Neural progenitor cell (in vitro differentiated cells): ENCODE data around the gene TRIM63. TPM values are rescaled to one million over a fixed set of nuclear protein-coding genes. Genes with fewer than 3 reads are reported as not detected.

Experiments used
- DNase-seq: peaks from one replicate; pipeline ENCODE4 v3.0.0-alpha.2; 2016; ENCODE audit warnings: low spot score
- H2AFZ ChIP-seq: fragments of 200-600 bp; sonication (generic); replicated peaks from 2 replicates; pipeline ENCODE4 v1.6.1; 2016; ENCODE audit warnings: antibody characterized with exemption
- H3F3A ChIP-seq: fragments of 200-600 bp; sonication (generic); 2 replicates; pipeline ENCODE4 v1.6.1; 2016; ENCODE audit warnings: antibody characterized with exemption, low read depth
- H3K27ac ChIP-seq: fragments of 200-600 bp; sonication (generic); 2 replicates; pipeline ENCODE4 v1.5.1; 2016; ENCODE audit warnings: mild to moderate bottlenecking
- H3K27me3 ChIP-seq: fragments of 200-600 bp; sonication (generic); 2 replicates; pipeline ENCODE4 v1.6.1; 2016; ENCODE audit warnings: mild to moderate bottlenecking, moderate library complexity
- H3K36me3 ChIP-seq: fragments of 200-600 bp; sonication (generic); 2 replicates; pipeline ENCODE4 v1.5.1; 2016
- H3K4me1 ChIP-seq: fragments of 200-600 bp; sonication (generic); 2 replicates; pipeline ENCODE4 v1.6.1; 2016; ENCODE audit warnings: mixed run types
- H3K4me2 ChIP-seq: fragments of 200-600 bp; sonication (generic); 2 replicates; pipeline ENCODE4 v1.6.1; 2016
- H3K4me3 ChIP-seq: fragments of 200-600 bp; sonication (generic); 2 replicates; pipeline ENCODE4 v1.5.1; 2016
- H3K79me2 ChIP-seq: fragments of 200-600 bp; sonication (generic); 2 replicates; pipeline ENCODE4 v1.6.1; 2016; ENCODE audit warnings: low read depth
- H3K9ac ChIP-seq: fragments of 200-600 bp; sonication (generic); 2 replicates; pipeline ENCODE4 v1.6.1; 2016
- H3K9me3 ChIP-seq: fragments of 200-600 bp; sonication (generic); 2 replicates; pipeline ENCODE4 v1.5.1; 2016; ENCODE audit warnings: low read depth
- H4K20me1 ChIP-seq: fragments of 200-600 bp; sonication (generic); 2 replicates; pipeline ENCODE4 v1.6.1; 2016; ENCODE audit warnings: low read depth
- H3K27ac Mint-ChIP-seq: 3 replicates; pipeline ENCODE4 v1.8.0; 2021; ENCODE audit warnings: mixed read lengths
- H3K27me3 Mint-ChIP-seq: 2 replicates; pipeline ENCODE4 v1.8.0; 2022; ENCODE audit warnings: low read depth, mild to moderate bottlenecking, inconsistent platforms, moderate library complexity, mixed read lengths; ENCODE audit not compliant: insufficient read depth
- H3K36me3 Mint-ChIP-seq: 3 replicates; pipeline ENCODE4 v1.8.0; 2021; ENCODE audit warnings: mixed read lengths
- H3K4me1 Mint-ChIP-seq: 3 replicates; pipeline ENCODE4 v1.8.0; 2021; ENCODE audit warnings: mixed read lengths
- H3K4me3 Mint-ChIP-seq: 3 replicates; pipeline ENCODE4 v1.8.0; 2021; ENCODE audit warnings: mild to moderate bottlenecking, moderate library complexity, mixed read lengths
- H3K9me3 Mint-ChIP-seq: 3 replicates; pipeline ENCODE4 v1.8.0; 2020; ENCODE audit warnings: mixed read lengths
- EZH2 ChIP-seq: fragments of 200-600 bp; sonication (generic); IDR thresholded peaks from 2 replicates; pipeline ENCODE4 v1.6.1; 2017; ENCODE audit warnings: antibody characterized with exemption, mild to moderate bottlenecking, moderate library complexity
- EZH2phosphoT487 ChIP-seq: fragments of 200-600 bp; sonication (generic); IDR thresholded peaks from 2 replicates; pipeline ENCODE4 v1.6.1; 2017; ENCODE audit warnings: antibody characterized with exemption
- total RNA-seq: library from RNA; depleted of rRNA; stranded (reverse); fragments of >200 nt; gene quantifications from 2 replicates; pipeline ENCODE4 v1.2.3, GENCODE V29; 2015; ENCODE audit warnings: low replicate concordance
- TF ChIP-seq, protein P1 (sequence below): fragments of 200-600 bp; sonication (generic); IDR thresholded peaks from 2 replicates; pipeline ENCODE4 v1.5.1; 2017; ENCODE audit warnings: antibody characterized with exemption, mild to moderate bottlenecking

The TRIM63 gene
- total RNA-seq, 1 donor from 2014 or later, result not detected

DNA sequence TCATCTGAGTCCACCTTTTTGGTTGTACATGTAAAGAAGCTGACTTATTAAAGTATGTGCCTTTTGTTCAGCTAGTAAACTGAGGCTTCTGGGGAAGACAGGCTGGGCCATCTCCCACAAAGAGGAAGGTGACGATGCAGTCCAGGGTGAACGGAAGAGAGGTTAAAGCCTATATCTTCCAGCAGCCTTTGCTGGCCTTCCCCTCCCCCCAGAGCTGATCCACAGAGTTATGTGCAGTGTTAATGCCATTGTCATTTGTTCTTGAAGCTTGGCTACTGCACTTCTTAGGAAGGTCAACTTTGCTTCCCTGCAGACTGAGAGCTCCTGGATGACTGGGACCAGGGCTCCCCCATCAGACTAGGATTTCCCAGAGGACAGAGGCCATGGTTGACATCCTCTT lies 23.7 kb downstream of the TRIM63 start:
- Histone ChIP-seq H3K9me3 (no peaks in the 10 kb centered on the region), H3K27ac (no peak overlapping the region), H3K4me3 (no peak overlapping the region), H2AFZ (no peak overlapping the region), H3K36me3 (no peaks in the 10 kb centered on the region), H3K4me1 (peaks cover 16% of the 10 kb centered on the region), H3K4me2 (no peak overlapping the region), H3K9ac (no peak overlapping the region), H4K20me1 (peaks cover 9% of the 10 kb centered on the region), H3K27me3 (peaks cover 94% of the 10 kb centered on the region), H3F3A (peaks cover 11% of the 10 kb centered on the region), H3K79me2 (no peaks in the 10 kb centered on the region)
- no peak for DNase-seq
- TF ChIP-seq EZH2 (no peak), EZH2phosphoT487 (no peak)
- TF ChIP-seq, protein P1, sequence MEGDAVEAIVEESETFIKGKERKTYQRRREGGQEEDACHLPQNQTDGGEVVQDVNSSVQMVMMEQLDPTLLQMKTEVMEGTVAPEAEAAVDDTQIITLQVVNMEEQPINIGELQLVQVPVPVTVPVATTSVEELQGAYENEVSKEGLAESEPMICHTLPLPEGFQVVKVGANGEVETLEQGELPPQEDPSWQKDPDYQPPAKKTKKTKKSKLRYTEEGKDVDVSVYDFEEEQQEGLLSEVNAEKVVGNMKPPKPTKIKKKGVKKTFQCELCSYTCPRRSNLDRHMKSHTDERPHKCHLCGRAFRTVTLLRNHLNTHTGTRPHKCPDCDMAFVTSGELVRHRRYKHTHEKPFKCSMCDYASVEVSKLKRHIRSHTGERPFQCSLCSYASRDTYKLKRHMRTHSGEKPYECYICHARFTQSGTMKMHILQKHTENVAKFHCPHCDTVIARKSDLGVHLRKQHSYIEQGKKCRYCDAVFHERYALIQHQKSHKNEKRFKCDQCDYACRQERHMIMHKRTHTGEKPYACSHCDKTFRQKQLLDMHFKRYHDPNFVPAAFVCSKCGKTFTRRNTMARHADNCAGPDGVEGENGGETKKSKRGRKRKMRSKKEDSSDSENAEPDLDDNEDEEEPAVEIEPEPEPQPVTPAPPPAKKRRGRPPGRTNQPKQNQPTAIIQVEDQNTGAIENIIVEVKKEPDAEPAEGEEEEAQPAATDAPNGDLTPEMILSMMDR, result no peak
- peaks cover 51% of the 10 kb centered on the region for H3K27me3 Mint-ChIP-seq
- no peak overlapping the region for H3K27ac Mint-ChIP-seq
- peaks cover 6% of the 10 kb centered on the region for H3K4me1 Mint-ChIP-seq
- H3K36me3 Mint-ChIP-seq, result no peaks in the 10 kb centered on the region
- no peaks in the 10 kb centered on the region for H3K9me3 Mint-ChIP-seq
- no peak overlapping the region for H3K4me3 Mint-ChIP-seq

DNA sequence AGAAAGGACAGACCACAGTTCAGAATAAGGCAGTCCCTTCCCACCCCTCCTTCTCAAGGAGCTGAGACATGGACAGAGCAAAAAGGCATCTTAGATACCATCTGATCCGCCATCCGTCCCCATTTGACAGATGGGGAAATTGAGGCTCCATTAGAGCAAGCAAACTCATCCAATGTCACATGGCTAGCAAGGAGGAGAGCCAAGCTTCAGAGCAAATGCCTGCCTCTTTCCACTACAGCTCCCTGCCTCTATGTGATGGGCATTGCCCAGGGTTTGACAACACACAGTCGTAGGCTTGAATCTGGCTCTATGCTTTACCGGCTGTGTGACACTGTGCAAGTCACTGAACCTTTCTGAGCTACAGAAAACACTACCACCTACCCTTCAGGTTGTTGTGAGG lies 25.5 kb downstream of the TRIM63 start:
- H3K9me3 ChIP-seq, result no peaks in the 10 kb centered on the region
- H3K9ac ChIP-seq, result no peak overlapping the region
- H3K27me3 ChIP-seq, result peaks cover 94% of the 10 kb centered on the region
- no peak overlapping the region for H3K4me2 ChIP-seq
- H3K4me1 Mint-ChIP-seq, result peaks cover 6% of the 10 kb centered on the region
- no peak overlapping the region for H3K4me3 ChIP-seq
- no peaks in the 10 kb centered on the region for H3K79me2 ChIP-seq
- no peak overlapping the region for H2AFZ ChIP-seq
- H3K9me3 Mint-ChIP-seq, result no peaks in the 10 kb centered on the region
- peaks cover 36% of the 10 kb centered on the region for H3K27me3 Mint-ChIP-seq
- no peak overlapping the region for H3K4me3 Mint-ChIP-seq
- peaks cover 9% of the 10 kb centered on the region for H4K20me1 ChIP-seq
- H3K36me3 Mint-ChIP-seq, result no peaks in the 10 kb centered on the region
- H3K4me1 ChIP-seq, result peaks cover 16% of the 10 kb centered on the region
- no peak for DNase-seq
- H3K27ac ChIP-seq, result no peak overlapping the region
- peaks cover 11% of the 10 kb centered on the region for H3F3A ChIP-seq
- no peaks in the 10 kb centered on the region for H3K36me3 ChIP-seq
- H3K27ac Mint-ChIP-seq, result no peak overlapping the region
- TF ChIP-seq, protein P1, result no peak
- TF ChIP-seq EZH2phosphoT487 (no peak), EZH2 (no peak)

DNA sequence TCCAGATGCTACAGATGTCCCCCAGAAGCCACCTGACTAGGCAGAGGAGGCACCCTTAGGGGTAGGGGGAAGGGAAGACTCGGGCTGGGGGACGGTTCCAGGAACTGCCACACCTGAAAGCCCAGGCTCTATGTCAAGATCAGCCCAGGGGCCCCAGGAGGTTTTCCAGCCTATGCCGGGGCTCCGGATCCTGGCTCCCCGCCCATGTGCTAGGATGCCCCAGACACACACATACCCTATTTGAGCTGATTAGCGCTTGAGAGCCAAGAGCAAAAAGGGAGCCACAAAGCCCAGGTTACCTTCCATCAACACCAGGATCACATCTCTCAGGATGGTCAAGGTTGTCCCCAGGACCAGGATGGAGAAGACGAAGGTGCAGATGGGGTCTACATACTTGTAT lies 26.0 kb downstream of the TRIM63 start:
- TF ChIP-seq, protein P1, result no peak
- TF ChIP-seq EZH2phosphoT487, result no peak
- Histone ChIP-seq H3K9me3 (no peaks in the 10 kb centered on the region), H3F3A (peaks cover 11% of the 10 kb centered on the region), H4K20me1 (peaks cover 9% of the 10 kb centered on the region), H3K4me3 (no peak overlapping the region), H3K27ac (no peak overlapping the region), H3K4me2 (no peak overlapping the region), H3K9ac (no peak overlapping the region), H3K79me2 (no peaks in the 10 kb centered on the region), H2AFZ (no peak overlapping the region), H3K36me3 (no peaks in the 10 kb centered on the region), H3K27me3 (peaks cover 94% of the 10 kb centered on the region), H3K4me1 (peaks cover 13% of the 10 kb centered on the region)
- H3K9me3 Mint-ChIP-seq, result no peaks in the 10 kb centered on the region
- H3K27ac Mint-ChIP-seq, result no peak overlapping the region
- H3K4me3 Mint-ChIP-seq, result no peak overlapping the region
- H3K4me1 Mint-ChIP-seq, result peaks cover 9% of the 10 kb centered on the region
- no peaks in the 10 kb centered on the region for H3K36me3 Mint-ChIP-seq
- peaks cover 34% of the 10 kb centered on the region for H3K27me3 Mint-ChIP-seq
- DNase-seq, result no peak
